ENCODE results near the gene ERAL1.
"Not testable (repeated sequence)": the region's sequence is repeated elsewhere in the genome, so short reads cannot be mapped to it uniquely, and the experiment has no call there.

ERAL1 gene

DNA sequence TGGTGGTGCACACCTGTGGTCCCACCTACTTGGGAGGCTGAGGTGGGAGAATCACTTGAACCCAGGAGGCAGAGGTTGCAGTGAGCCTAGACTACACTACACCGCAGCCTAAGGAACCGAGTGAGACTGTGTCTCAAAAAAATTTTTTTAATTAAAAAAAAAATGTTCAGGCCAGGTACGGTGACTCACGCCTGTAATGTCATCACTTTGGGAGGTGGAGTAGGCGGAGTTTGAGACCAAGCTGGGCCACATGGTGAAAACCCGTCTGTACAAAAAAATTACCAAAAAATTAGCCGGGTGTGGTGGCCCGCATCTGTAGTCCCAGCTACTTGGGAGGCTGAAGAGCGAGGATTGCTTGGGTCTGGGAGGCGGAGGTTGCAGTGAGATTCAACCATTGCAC lies 8.6 kb upstream of the ERAL1 start:
- intact Hi-C loops (cut with DNase I), result no loop called here
- no peak for DNase-seq

DNA sequence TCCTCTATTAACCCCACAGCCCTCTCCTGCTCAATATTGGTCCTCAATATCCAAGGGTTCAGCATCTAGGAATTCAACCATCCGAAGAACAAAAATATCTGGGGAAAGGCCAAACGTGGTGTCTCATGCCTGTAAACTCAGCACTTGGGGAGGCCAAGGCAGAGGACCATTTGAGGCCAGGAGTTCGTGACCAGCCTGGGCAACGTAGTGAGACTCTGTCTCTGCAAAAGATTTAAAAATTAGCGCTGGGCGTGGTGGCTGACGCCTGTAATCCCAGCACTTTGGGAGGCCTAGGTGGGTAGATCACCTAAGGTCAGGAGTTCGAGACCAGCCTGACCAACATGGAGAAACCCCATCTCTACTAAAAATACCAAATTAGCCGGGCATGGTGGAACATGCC lies 8.1 kb upstream of the ERAL1 start:
- DNase-seq; intact Hi-C loops (cut with DNase I): not testable (repeated sequence)

DNA sequence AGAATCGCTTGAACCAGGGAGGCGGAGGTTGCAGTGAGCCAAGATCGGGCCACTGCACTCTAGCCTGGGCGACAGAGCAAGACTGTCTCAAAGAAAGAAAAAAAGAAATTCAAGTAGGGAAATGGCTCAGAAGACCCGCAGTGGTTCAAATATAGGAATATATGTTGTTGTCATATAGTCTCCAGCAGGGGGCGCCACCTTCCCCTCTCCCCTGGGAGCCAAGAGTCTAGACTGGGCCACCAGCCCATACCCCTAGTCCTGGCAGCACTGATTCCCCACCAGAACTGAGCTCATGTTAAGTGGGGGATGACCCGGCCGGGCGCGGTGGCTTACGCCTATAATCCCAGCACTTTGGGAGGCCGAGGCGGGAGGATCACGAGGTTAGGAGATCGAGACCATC lies 6.1 kb upstream of the ERAL1 start:
- intact Hi-C loops (cut with DNase I), result not testable (repeated sequence)
- DNase-seq, result peak in 9 of 42 donors; percentile 19 to 60 (median 27)

DNA sequence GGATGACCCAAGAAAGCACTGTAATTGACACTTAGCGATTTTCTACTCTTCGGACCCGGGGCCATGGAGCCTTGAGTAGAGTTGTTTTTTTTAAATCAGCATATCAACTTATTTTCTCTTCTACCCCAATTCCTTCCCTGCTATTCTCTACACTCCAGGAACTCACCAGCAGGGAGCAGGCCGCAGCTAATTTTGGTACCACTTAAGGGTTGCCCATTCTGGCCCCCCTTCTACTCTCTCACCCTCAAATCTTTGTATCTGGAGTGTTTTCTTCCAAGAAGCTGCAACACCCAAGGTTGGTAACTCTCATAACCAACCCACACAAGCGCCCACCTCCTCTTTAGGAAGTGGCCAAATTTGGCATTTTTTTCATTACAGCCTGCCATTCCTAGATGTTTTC lies 5.5 kb upstream of the ERAL1 start:
- no peak for DNase-seq
- intact Hi-C loops (cut with DNase I), result no loop called here

DNA sequence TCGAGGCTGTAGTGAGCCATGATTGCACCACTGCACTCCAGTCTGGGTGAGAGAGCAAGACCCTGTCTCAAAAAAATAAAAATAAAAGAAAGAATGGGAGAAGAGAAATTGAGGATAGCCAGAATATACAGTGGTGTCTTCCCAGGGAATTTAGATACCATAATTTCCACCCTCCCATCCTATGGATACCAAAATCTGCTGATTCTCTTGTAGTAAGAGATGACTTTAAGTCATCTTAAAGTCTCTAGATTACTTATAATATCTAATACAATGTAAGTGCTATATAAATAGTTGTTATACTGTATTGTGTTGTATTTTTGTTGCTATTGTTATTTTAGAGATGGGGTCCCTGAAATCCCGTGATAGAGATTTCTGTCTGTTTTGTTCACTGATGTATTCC lies 1.5 kb upstream of the ERAL1 start:
- intact Hi-C loops (cut with DNase I), result loop anchor here (10.0 kb wide), 1 partner anchor 88 kb away; no protein-coding TSS in a partner anchor

DNA sequence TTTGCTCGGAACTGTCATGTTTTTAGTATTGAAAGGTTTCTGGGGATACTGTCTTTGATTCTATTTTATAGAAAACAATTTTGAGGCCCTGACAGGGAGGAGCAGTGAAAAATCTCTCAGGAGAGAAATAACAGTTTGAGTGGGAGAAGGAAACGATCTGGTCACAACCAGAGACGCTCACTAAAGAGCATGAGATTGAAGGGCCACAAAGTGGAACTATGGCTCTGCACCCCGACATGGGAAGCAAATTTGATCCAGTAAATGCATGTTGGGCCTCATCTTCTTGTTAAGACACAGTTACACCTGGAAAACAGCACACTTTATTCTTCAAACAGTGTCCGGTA lies 492 bp downstream of the ERAL1 start:
- DNase-seq, result no peak

More for the DNA sequence above, 1.5 kb upstream of the ERAL1 start:
- no peak for DNase-seq

DNA sequence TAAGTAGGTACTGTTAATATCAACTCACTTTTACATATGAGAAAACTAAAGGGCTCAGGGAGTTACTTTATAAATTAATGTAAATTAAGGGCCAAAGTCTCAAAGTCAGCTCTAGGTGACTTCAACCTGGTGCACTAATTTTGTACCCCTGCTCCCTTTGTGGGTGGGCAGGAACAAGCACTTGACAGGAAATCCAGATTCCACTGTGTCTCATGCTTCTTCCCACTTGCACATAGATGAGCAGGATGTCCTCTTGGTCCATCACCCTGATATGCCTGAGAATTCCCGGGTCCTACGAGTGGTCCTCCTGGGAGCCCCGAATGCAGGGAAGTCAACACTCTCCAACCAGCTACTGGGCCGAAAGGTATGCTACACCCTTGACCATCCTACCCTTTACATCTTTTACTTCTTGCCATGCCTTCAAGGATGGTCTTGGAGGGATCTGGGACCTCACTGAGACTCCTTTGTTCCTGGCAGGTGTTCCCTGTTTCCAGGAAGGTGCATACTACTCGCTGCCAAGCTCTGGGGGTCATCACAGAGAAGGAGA lies 1.3 kb downstream of the ERAL1 start:
- intact Hi-C loops (cut with DNase I), result loop anchor here (10.0 kb wide), 1 partner anchor 91 kb away; no protein-coding TSS in a partner anchor
- DNase-seq, result no peak

More for the DNA sequence above, 492 bp downstream of the ERAL1 start:
- intact Hi-C loops (cut with DNase I), result loop anchor here (10.0 kb wide), 1 partner anchor 91 kb away; no protein-coding TSS in a partner anchor

DNA sequence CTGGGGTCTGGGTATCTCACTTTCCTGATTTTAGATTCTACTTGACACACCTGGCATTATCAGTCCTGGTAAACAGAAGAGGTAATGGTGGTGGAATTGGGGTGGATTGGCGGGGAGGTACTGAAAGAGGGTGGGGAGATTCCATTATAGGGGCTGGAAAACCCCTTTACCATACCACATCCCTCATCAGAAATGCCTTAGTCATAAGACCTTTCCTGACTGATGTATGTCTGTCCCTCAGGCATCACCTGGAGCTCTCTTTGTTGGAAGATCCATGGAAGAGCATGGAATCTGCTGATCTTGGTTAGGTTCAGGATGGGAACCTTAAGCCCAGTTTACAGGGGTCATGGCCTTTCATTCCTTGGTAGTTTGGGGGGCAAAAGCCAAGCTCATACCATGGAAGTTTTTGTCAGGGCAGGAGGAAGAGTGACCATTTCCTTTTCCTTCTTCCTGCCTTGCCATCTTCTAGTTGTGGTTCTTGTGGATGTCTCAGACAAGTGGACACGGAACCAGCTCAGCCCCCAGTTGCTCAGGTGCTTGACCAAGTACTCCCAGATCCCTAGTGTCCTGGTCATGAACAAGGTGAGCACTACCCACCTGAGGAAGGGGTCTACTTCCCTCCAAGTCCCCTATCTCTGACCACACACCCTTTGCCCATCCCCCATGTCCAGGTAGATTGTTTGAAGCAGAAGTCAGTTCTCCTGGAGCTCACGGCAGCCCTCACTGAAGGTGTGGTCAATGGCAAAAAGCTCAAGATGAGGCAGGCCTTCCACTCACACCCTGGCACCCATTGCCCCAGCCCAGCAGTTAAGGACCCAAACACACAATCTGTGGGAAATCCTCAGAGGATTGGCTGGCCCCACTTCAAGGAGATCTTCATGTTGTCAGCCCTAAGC lies 3.3 kb downstream of the ERAL1 start:
- no peak for DNase-seq
- intact Hi-C loops (cut with DNase I), result loop anchor here (10.0 kb wide), 1 partner anchor 93 kb away; no protein-coding TSS in a partner anchor

DNA sequence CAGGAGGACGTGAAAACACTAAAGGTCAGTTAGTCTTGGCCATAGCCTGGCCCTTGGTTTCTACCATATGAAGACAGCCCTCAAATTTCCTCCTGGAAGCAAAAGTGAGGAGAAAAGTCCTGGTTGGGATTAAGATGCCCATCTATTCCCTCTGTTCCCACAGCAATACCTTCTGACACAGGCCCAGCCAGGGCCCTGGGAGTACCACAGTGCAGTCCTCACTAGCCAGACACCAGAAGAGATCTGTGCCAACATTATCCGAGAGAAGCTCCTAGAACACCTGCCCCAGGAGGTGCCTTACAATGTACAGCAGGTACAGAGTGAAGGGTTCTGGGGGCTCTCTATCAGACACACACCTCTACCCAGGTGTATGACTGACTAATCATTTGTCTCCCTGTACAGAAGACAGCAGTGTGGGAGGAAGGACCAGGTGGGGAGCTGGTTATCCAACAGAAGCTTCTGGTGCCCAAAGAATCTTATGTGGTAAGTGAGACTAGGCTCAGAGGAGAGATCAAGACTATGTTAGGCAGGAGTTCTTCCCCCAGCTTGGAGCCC lies 4.1 kb downstream of the ERAL1 start:
- no peak for DNase-seq
- intact Hi-C loops (cut with DNase I), result loop anchor here (10.0 kb wide), 1 partner anchor 94 kb away; no protein-coding TSS in a partner anchor

DNA sequence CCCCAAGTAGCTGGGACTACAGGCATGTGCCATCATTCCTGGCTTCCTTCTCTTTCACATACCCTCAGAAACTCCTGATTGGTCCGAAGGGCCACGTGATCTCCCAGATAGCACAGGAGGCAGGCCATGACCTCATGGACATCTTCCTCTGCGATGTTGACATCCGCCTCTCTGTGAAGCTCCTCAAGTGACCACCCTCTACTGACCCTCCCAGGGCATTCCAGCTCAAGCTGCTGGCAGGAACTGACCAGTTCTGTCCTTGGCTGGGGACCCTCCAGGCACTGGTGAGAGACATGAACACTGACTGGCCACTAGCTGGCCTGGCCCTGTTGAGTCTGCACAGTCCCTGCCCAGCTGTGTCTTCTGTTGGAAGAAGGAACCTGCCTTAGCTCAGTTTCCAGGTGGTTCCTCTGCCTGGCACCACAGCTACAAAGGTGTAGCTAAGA lies 5.6 kb downstream of the ERAL1 start:
- no peak for DNase-seq

DNA sequence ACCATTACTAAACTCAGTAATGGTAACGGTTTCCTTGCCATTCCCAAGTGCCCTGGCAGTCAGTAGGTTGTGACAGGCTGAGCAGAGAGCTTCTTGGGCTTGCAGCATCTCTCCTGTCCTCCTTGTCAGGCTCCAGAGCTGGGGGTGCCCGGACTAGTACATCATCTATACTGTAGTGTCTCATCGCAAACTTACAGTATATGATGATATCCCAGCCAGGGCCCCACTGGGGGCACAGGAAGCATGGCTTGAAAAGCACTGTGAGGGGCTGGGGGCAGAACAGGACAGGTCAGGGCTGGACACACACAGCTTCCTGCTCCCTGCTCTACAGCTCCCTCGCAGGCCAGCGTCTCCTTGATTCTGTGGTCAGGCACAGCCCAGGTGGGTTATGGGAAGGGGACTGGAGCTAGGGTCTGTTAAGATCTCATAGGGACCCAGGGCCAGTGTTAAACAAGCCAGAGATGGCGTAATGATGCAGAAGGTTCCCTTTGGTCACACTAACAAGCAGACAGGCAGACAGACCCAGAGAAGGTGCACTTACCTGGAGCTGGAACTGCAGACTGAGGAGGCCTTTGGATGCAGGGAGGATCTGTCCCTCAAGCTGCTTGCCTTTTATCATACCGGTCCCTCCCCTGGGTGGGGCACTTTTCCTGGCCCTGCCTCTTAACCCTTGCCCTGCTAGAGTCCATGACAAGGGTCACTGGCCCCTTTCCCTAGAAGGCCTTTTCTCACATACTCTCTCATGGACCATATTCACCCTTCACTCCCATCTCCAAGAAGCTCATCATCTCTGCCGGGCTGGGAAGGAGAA lies 6.8 kb downstream of the ERAL1 start:
- intact Hi-C loops (cut with DNase I), result no loop called here
- no peak for DNase-seq

More for the DNA sequence above, 5.6 kb downstream of the ERAL1 start:
- intact Hi-C loops (cut with DNase I), result no loop called here

DNA sequence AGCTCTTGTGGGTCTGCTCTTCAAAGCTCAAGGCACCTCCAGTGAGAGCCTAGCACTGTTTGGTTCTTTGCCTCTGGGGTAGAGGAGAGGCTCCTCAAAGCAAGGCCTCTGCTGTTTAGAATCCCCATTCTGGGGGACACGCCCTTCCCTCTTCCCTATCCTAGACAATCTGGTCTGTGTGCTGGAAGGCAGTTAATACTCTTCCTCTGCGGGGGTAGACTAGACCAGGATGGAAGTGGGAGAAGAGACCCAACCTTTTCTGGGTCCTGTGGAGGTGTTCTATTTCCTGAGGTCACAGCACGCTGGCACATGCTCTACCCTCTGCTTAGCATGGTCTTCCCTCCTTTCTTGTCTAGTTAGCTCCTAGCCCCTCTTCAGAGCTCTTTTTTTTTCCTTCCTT lies 7.7 kb downstream of the ERAL1 start:
- no peak for DNase-seq
- intact Hi-C loops (cut with DNase I), result no loop called here

DNA sequence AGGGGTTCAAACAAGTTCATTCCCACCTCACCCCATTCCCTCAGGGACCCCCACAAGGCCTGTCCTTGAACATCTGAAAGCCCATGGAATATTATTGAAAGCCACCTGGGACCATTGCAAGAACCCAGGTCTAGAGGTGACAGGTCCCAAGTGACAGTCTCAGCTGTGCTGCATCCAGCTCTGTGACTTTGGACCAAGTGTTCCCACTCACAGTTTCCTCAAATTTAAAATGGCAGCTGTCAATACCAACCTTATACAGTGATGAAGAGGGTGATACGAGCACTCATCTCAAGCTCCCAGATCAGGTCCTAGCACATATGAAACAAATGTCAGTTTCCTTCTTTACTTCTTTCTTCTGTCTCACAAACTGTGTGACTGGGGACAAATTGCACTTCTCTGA lies 9.1 kb downstream of the ERAL1 start:
- no peak for DNase-seq
- intact Hi-C loops (cut with DNase I), result no loop called here

DNA sequence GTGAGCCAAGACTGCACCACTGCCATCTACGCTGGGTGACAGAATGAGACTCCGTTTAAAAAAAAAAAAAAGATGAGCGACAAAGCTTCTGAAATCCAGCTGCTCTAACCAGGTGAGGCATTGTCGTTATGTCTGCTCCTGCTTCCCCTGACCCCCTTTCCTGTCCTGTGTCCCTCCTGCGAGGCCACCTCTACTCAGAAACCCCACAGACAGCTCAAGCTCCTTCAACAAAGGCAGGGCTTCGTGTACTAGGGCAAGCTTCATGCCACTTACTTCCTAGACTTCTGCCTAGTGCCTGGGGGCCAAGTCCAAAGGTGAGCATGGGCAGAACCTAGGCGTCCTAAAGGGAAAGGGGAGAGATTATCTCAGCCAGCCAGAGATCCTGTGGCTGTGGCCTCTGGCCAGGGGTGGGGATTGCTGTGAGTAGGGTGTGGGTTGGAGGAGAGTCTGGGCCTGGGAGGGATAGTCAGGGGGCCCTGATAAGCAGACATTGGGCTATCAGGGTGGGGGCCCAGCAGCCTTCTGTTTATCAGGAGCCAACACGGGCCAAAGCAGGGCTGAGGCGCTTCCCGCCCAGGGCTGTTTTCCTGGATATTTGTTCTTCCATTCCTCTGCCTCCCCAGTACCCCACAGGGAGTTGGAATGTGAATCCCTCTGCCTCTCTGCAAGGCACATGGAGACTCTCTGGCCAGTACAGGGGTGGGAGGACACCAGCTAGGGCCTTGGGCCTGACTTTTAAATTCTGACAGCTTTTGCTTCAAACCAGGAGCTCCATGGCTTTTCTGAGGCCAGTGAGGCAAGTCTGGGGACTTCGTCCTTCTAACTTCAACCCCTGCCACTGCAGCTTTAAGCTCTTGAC lies 10.4 kb downstream of the ERAL1 start:
- no peak for DNase-seq
- intact Hi-C loops (cut with DNase I), result no loop called here

DNA sequence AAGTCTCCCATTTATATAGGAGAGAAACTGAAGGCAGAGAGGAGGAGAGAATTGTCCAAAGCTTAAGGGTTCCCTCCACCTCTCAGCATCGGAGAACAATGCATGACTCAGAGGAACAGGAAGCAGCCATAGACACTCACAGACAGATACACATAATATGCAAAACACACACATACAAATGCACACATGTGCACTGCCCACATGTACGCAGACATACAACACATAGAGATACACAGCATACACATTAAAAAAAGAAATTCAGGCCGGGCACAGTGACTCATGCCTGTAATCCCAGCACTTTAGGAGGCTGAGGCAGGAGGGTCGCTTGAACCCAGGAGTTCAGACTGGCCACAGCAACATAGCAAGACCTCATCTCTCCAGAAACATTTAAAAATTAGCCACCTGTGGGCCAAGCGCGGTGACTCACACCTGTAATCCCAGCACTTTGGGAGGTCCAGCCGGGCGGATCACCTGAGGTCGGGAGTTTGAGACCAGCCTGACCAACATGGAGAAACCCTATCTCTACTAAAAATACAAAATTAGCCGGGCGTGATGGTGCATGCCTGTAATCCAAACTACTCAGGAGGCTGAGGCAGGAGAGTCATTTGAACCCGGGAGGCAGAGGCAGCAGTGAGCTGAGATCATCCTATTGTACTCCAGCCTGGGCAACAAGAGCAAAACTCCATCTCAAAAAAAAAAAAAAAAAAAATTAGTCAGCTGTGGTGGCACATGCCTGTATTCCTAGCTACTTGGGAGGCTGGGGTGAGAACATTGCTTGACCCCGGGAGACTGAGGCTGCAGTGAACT lies 11.3 kb downstream of the ERAL1 start:
- no peak for DNase-seq
- intact Hi-C loops (cut with DNase I), result no loop called here

DNA sequence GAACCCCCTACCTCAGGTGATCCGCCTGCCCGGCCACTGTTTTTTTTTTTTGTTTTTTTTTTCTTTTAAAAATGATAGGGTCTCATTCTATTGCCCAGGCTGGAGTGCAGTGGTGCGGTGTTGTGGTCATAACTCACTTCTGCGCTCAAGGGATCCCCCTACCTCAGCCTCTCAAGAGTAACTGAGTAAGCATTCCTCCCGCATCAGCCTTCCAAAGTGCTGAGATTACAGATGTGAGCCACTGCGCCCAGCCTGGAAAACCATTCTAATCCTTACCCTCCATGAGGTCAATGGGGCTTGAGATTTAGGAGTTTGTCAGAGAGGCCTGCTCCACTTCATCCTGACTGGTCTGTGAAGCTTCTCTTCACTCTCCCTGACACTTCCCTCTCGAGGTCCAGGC lies 12.5 kb downstream of the ERAL1 start:
- intact Hi-C loops (cut with DNase I), result no loop called here
- DNase-seq, result no peak

DNA sequence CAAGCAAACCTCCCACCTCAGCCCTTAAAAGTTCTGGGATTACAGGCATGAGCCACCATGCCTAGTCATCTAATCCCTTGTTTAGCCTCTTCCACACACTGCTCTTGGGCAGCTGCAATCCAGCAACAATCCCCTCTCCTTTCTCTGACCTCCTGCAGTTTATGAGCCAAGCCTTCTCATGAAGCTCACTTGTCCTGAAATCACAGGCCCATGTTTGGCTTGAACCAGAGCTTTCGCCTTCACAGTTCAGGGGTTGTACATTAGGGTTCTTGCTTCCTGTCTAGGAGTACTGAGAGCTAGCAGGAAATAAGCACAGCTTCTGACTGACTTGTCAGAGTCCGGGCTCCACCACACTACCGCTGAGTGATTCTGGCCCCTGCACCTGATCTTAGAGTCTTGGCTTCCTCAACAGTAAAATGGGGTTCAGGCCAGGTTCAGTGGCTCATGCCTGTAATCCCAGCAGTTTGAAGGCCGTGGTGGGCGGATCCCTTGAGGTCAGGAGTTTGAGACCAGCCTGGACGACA lies 16.3 kb downstream of the ERAL1 start:
- peak in 1 of 42 donors; percentile 10 for DNase-seq

More for the DNA sequence above, 16.3 kb downstream of the ERAL1 start:
- intact Hi-C loops (cut with DNase I), result no loop called here

Data from head of caudate nucleus (tissue), 42 donors.